HG03342 (cell line): ENCODE results near the gene LAMA5.

Experiments
- ATAC-seq: cut with Tn5 transposase; IDR thresholded peaks from one replicate; pipeline ENCODE4 v1.9.1; 2021; ENCODE audit warnings: mild to moderate bottlenecking, moderate library complexity; ENCODE audit not compliant: unreplicated experiment

The LAMA5 gene

DNA sequence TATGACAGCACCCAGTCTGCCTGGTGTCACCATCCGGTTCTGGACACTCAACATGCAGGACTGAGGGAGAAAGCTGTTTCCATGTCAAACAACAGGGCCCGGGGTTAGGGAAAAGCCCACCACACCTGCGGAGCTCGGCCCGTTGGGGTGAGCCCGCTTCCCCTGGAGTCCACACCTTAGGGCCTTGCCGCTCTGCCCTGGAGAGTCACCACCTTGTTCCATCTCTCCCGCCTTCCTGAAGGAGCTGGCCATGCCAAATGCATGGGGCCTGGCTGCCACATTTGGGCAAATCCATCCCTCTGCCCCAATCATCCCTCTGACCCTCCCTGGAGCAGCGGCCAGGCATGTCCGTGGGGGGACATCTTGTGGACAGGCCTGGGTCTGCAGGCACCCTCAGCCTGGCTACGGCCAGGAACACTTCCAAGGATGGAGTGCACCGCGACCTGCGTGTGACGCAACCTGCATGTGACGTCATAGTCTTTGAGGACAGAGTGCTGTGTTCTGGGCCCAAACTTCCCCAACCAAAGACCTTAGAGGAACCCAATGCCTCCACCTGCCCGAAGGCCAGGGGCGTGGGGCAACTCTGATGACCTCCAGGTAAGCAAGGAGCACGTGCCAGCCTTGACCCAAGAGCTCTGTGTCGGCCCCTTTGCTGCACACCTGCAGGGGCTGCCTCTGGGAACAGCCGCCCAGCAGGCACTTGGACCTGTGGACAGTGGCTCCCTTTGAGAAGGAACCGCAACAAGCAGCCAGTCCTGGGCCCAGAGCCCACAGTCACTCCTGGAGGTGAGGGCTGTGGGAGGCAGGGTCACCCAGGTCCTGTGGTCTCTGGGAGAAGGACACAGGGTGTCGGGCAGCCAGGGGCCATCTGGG is 38.2 kb upstream of the LAMA5 start:
- no peak for ATAC-seq

DNA sequence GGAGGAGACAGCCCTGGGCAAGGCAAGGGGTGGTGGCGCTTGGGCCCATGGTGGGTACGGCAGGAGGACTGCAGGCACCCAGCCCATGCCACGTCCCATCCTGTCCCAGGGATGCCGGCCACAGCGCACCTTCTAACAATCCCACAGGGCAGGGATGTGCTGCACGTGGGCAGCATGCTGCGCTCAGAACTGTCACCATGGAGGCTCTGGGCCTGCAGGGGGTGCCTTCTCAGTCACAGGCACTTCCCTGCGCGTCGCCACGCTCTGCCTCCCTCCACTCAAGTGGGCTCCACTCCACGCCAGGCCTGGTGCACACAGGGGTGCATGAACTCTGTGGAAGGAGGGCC is 37.6 kb upstream of the LAMA5 start:
- no peak for ATAC-seq

DNA sequence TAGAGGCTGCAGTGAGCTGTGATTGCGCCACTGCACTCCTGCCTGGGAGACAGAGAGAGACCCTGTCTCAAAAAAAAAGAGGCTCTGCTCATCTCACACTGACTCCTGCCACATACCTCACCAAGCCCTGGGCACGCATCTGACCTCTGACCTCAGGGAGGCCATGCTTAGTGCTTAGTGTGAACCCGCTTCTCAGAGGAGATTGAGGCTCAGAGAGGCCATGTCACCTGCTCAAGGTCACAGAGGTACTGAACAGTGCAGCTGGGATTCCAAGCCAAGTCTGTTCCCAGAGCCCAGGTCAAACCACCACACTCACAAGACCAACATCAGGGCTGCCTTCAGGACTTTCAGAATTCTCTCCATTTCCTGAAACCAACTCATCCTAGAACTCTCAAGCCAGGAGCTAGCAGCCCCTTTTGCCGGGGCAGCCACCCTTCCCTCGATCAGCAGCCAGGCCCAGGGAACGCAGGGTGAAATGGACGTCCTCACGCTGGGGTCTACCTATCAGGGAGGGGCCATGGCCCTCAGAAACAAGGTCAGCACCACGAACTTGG is 37.1 kb upstream of the LAMA5 start:
- no peak for ATAC-seq

DNA sequence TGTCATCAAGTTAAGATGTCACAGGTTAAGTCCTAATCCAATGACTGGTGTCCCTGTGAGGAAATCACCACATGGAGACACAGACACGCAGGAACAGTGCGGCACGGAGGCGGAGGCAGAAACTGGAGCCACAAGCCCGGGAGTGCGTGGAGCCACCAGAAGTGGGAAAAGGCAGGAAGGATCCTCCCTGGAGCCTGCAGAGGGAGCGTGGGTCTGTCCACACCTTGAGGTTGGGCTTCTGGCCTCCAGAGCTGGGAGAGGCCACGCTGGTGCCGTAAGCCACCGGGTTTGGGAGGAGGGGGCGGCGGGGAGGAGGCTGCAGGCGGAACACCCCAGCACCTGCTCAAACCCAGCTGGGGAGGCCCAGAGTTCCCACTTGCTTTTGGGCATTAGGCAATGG is 36.2 kb upstream of the LAMA5 start:
- no peak for ATAC-seq

DNA sequence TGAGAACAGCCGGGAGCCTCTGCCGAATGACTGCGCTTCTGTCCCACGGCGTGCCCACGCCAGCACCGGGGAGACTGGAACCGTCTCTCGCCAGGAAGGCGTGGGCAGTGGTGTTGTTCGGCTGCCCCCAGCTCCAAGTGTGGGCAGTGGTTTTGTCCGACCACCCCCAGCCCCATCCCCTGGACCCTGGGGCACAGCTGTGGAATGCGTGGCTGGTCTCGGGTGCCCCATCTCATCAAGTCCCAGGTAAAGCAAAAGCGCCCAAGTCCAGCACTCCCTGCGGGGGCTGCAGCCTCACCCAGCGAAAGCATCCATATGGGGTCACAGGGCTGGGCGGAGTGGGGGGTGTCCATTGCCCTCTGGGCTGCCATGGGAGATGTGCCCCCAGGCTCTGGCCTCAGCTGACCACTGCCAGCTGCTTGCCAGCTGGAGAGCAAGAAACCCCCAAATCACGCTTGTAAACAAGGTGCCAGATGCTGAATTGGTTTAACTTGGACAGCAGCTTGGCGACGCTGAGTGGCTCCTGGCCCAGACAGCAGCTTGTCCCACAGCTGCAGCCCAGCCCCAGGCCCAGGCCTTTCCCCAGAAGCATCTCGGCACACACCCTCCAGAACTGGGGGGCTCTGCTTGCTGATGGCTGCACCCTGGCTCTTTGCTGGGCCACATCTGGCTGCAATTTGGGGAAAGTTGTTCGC is 35.5 kb upstream of the LAMA5 start:
- ATAC-seq, result no peak

DNA sequence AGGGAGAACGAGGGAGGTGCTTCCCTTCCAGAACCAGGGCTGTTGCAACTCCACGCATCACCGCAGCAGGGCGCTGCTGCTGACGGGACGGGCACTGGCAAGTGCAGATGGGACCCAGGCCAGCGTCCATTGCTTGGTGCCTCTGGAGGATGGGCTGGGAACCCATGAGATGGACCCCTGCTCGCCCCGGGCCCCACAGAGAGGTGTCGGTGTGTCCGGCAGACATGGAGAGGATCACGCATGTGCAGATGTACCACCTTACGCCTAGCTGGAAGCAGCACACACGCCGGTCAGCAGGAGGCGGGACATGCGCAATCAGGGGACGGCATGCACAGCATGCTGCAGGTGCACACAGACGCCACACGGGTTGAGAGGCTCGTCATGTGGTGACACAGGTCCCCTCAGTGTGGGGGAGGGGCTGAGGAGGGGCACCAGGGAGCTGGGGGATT is 34.2 kb upstream of the LAMA5 start:
- ATAC-seq, result no peak

DNA sequence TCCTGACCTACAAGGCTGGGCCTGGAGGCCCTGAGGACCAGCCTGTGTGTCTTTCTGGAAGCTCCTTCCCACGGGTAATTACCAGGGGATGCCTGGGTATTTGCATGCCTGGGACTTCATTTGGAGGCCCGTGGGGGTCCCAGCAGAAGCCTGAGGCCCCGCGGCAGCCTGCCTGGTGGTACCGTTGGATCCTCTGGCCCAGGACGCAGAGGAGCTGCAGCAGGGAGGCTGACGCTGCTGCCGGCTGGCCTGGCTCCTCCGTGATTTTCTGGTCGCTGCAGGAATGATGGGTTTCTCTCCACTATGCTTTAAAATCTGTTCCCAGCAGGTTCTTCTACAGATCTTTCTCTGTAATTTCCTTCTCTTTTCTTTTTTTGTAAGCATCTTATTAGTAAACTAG is 33.4 kb upstream of the LAMA5 start:
- no peak for ATAC-seq

DNA sequence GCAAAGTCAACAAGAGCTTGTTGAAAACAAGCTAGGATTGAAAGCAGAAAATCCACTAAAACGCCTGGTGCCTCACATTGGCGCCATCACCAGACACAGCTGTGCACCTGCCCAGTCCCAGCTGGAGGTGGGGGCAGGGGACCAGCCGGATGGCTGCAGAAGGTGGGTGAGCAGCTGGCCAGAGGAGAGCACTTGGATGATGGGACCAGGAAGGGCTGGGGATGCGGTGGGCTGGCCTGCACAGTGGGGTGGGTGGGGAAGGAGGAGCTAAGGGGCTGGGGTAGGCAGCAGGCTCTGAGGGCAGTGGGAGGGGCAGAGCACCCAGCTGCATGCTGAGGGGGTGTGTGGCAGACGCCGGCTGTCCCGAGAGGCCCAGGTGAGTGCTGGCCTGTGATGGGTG is 32.9 kb upstream of the LAMA5 start:
- no peak for ATAC-seq

DNA sequence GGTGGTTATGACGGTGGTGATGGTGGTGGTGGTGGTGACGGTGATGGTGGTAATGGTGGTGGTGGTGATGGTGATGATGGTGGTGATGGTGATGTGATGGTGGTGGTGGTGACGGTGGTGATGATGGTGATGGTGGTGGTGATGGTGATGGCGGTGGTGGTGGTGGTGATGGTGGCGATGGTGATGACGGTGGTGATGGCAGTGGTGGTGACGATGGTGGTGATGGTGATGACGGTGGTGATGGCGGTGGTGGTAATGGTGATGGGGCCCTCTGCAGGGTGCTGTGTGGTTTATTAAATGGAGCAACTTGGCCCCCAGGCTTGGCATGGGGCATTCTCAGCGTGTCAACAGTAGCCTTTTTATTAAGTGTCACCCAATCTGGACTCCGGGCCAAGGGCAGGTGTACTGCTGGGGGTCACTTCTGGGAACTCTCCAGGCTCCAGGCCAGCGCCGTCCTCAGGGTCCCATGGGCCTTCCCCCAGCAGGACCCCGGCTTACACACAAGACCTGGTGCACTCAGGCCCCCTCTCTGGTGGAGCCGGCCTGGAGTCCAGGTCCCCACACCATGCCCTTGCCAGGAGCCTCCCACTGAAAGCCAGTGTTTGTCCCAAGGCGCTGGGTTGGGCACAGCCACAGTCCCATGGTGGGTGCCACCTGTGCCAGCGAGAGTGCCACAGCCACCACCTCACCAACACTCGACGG is 31.2 kb upstream of the LAMA5 start:
- ATAC-seq, result no peak

DNA sequence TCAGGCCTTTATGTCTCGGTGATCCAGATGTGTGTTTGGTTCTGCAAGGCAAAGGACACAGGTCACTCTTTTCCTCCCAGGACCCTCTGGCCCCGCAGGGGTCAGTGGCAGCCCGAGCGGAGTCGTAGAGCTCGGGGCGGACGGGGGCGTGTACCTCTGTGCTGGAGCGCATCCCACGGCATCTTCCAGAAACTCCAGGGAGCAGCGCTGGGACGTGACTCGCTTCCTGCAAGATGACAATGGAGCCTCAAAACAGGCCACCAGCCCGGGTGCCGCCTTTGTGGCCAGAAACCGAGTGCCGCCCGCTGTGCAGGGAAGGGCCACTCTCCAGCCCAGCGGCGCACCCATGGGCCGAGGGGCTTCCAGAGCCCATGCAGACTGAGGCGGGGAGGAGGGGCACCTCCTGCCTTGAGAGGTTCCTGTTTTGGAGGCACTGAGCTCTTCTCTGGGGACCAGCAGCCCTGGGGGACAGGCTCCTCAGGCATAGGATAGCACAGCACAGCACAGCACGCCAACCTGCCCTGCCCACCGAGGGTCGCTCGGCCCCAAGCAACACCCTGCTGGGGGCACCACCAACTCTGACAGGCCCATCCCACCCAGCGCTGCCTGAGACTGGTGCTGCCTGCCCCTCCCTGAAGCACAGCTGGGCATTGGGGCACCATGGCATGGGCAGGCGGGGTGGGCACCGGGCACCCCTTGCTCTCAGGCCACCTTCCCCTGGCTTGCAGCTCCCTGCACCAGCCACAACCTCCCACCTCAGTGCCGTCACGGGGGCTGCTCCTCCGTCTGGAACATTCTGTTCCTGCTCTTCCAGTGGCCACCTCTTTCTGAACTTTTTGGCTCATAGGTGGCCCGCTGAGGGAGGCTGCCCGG is 29.5 kb upstream of the LAMA5 start:
- no peak for ATAC-seq

DNA sequence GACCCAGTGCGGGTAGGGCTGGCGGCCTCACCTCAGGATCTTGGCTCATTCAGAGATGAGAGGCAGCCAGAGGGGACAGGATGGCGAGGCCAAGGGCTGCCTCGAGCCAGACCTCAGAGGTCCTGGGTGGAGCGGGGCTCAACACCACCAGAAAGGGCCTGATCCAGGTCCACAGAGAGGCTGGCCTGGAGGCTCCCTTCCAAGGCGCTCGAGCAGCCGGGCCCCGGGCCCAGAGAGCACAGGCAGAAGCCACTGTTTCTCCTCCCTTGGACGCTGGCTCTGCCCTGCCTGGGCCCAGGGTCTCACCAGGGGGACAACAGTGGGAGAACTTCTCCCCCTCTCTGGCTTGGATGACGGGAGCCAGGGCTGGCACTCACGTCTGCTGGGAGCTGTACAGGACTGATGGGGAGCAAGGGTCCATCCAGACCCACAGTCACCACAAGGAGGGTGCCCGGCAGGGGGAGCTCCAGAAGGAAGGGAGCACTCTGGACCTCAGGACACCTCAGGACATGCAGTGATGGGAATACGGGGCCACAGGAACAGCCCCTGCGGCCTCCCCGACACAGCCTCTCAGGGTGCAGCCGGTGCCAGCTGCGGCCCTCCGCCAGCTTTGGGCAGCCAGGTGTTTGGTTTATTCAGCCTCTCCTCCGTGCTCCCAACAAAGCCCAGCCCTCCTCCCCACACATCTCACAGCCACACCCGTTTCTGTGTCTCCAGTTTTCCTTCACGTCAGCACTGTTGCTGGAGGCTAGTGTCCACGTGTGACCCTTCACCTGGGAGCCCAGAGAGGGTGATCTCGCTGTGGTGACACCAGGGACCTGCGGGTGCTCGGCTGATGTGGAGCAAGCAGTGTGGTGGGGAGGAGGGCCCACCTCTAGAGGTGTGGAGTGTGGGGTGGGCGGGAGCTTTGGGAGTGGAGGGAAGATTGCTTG is 28.5 kb upstream of the LAMA5 start:
- ATAC-seq, result no peak

DNA sequence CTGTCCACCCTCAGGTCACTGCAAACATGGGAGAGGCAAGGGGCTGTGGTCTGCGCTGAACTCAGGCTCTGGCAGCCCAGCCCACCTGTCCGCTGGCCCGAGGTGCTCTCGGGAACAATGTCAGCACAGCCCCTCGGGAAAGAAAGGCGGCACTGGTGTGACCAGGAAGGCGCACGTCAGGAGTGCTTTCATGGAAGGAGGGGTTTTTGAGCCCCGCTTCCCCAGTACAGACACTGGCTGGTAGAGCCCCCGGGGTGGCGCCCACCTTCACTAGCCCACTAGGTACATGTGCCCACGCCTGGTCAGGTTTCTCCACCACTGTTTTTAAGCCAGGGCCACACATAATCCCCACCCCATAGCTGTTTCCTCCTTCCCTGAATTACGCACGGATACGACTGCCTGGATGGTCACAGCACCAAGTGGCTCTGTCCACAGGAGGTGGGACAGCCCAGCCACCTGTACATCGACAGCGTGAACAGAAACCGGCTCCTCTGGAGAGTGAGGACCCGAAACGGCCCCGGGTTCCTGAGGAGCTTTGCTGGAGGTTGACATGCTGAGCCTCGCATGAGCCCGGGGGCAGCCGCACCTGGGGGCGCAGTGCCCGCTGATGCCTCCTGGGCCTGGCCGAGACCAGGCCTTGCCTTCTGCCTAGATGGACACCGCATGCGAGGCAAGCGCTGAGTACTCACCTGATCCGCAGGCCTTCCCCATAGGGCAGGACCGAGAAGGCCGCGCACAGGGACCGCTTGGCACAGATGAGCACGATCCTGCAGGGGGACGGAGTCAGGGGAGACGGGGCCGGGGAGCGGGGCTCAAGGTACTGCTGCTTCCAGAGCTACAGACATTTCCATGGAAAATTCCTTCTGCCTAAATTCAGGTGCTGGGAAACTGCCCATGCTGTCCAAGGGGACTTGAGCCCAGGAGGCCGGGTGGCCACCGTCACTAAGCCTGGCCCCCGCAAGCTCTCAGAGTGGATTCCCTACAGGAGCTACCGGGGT is 27.4 kb upstream of the LAMA5 start:
- ATAC-seq, result no peak

DNA sequence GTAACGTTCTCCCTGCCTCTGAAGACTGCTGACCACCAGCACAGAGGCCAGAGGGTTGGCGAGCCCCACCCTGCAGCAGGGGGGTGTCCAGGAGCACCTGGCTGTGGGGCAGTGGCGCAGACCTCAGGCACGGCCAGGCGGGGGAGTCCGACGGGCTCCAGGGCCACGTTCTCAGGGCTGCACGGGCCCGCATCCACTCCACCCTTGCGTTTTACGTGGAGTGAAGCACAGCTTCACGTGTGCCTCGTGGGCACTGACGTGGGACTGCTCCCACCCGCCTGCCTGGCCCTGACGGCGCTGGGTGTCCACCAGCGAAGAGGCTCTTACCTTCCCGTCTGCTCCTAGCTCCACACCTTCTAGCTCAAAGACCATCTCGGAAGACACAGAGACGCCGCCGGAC is 26.7 kb upstream of the LAMA5 start:
- no peak for ATAC-seq

DNA sequence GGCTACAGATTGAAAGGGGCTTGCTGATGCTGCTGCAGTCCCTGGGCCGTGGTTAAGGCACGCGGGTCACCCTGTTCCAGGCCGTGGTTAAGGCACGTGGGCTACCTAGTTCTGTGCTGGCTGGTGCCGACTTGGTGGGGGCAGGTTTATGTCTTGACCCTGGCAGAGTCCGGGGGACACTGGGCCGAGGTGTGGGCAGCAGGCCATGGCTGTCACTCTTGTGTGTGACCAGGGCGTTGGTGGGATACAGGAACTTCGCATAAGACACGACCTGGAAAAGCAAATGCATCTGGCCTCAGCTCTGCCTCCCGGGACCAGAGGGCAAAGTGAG is 26.2 kb upstream of the LAMA5 start:
- no peak for ATAC-seq

DNA sequence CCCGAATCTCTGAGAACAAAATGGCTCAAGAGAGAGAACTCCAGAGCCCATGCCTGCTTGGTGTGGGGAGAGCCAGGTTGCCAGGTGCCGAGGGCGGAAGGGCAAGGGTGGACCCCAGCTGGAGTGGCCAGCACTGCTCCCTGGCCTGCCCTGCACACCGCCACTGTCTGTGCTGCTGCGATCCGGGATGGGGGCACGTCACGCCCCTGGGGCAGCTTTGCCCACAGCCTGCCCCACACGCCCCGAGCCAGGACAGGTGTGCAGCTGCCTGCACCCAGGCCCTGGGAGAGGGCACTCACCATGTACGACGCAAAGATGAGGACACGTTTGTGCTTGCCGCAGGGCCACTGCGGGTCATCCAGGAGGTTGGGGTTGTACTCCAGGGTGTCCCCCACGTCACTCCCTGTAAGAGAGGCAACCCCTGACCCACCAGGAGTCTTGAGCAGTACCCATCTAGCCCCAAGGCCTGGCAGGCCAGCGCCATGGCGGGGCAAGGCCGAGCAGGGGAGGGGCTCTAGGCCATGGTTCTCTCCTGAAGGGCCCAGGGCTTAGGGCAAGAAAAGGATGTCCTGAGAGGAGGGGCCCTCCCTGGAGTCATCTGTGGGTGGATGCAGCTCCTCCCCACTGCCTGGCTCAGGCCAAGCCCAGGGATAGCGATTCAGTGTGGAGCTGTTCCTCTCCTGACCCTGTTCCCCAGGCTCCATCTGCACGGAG is 25.7 kb upstream of the LAMA5 start:
- ATAC-seq, result no peak

DNA sequence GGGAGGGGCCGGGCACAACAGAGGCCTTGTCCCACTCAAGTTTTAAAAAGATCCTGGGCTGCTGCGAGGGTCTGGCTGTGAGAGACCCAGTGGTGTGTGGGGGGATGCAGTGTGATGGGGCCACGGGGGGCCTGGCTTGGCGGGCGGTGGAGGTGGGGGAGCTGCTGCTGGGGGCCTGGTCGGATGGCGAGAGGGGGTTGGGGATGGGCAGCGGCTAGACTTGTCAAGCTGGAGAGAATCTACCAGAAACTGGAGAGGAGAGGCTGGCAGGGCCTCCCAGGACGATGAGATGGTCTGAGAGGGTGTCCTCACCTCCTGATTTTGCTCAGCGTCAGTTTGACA is 24.9 kb upstream of the LAMA5 start:
- ATAC-seq, result no peak

DNA sequence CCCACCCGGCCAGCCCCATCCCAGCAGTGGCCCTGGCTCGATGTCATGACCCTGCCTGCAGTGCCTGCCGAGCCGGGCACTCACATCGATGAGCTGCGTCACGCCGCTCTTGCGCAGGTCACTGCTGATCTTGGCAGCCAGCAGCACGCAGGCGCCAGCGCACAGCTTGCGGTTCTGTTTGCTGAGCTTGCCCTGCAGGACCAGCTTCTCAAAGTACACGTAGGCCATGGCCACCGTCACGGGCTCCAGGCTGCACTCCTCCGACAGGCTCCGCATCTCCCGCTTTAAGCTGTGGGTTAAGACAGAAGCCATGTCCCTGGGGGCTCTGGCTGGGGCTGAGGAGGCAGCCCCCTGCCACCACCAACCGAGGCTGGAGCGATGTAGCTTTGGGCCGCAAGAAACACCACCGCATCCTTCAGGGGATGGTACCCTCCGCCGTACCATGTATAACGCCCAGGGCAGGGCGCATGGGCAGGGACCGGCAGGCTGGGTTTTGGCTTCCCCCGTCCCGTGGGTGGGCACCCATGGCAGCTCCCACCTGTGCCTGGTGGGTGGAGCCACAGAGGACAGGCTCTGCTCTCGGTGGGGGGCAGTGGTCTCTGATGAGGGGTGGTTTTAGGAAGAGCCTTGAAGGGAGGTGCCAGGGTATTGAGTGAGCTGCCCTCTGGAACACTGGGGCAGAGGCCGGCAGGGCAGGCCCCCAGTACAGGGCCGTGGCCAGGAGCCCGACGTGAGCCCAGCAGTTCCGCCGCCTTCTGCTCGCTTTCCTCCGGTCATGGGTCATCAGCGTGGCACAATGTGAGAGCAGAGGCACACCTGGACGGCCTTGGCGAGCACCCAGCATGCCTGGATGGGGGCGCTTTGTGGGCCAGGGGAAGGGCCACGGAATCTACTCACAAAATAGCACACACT is 24.3 kb upstream of the LAMA5 start:
- no peak for ATAC-seq
